GM13977 (cell line): ENCODE results near the gene CALY.

Source experiments
- DNase-seq: peaks from one replicate; pipeline ENCODE4 v3.0.0; 2012; ENCODE audit warnings: low spot score
- in situ Hi-C: fragments of 300-500 bp; cut with MboI; formaldehyde crosslinking; loops from one replicate; pipeline ENCODE4 v1.12.0; 2022; ENCODE audit warnings: low sequenced_read_pairs, low pct_unique_long_range_greater_than_20kb, mixed read lengths, inconsistent platforms; ENCODE audit not compliant: unreplicated experiment
- TF ChIP-seq, protein P1 (sequence below): IDR thresholded peaks from 2 replicates; pipeline ENCODE4 v1.5.1; 2012; ENCODE audit warnings: mild to moderate bottlenecking, control low read depth; ENCODE audit not compliant: insufficient read depth; ENCODE audit errors: extremely low read depth, missing control alignments

CALY gene

DNA sequence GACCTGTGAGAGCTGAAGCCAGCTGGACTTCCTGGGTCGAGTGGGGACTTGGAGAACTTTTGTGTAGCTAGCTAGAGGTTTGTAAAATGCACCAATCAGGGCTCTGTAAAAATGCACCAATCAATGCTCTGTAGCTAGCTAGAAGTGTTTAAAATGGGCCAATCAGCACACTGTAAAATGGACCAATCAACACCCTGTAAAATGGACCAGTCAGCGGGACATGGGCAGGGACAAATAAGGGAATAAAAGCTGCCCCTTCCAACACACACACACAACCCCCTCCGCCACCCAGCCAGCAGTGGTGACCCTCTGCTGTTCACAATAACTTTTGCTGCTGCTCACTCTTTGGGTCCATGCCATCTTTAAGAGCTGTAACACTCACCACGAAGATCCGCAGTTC, 20.8 kb downstream of the CALY start:
- in situ Hi-C loops = no loop called here
- TF ChIP-seq, protein P1, sequence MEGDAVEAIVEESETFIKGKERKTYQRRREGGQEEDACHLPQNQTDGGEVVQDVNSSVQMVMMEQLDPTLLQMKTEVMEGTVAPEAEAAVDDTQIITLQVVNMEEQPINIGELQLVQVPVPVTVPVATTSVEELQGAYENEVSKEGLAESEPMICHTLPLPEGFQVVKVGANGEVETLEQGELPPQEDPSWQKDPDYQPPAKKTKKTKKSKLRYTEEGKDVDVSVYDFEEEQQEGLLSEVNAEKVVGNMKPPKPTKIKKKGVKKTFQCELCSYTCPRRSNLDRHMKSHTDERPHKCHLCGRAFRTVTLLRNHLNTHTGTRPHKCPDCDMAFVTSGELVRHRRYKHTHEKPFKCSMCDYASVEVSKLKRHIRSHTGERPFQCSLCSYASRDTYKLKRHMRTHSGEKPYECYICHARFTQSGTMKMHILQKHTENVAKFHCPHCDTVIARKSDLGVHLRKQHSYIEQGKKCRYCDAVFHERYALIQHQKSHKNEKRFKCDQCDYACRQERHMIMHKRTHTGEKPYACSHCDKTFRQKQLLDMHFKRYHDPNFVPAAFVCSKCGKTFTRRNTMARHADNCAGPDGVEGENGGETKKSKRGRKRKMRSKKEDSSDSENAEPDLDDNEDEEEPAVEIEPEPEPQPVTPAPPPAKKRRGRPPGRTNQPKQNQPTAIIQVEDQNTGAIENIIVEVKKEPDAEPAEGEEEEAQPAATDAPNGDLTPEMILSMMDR = no peak
- no peak for DNase-seq

DNA sequence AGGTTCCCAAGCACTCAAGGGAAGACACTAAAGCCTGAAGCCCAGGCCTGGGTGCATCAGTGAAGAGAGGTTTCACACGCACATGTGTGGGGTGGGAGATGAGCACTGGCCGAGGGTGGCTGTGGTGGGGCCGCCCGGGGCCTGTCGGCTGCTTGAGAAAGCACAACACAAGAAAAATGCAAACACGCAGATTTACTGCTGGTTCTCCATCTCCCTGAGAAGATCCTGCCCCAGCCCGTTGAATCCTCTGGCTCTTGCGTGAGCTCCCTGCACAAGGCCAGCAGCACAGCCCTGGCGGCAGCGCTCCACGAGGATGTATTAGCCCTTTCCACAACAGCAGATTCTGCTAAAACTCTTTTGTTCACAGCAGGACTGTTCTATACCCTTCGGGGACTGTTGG, 21.8 kb downstream of the CALY start:
- in situ Hi-C loops = no loop called here
- TF ChIP-seq, protein P1 = no peak
- no peak for DNase-seq

DNA sequence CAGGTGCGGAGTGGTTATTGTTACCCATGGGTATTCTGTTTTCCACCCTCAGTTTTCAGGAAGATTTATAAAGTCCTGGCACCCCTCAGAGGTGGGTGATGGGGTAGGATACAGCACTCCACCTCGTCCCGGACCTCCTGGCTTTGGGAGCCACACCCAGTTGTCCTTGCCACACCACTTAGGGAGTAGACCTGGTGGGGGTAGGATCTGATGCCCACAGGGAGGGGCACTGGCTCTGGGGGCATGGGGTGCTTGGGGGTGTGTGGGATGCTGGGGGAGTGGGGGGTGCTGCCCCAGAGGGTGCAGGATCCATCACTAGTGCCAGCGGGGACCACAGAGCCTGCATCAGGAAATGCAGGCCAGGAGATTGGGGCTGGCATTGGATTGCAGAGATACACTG, 23.5 kb downstream of the CALY start:
- no peak for DNase-seq
- in situ Hi-C loops = no loop called here
- TF ChIP-seq, protein P1 = no peak

DNA sequence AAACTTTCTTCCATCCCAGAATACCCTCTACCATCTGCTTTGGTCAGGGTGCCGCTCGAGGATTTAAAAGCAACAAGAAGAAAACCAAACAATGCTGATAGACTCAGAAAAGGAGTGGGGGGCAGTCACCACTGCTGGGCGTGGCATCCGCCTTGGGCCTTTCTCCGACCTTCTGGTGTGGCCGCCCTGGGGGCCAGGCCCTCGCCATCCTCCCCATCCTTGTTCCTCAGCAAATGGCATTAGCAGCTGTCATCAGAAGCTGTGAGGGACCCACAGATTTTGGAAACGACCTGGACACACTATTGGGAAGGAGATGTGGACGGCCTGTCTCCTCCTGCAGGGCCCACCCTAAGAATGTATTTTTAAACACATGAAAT, 23.9 kb downstream of the CALY start:
- TF ChIP-seq, protein P1 = no peak
- DNase-seq = no peak
- in situ Hi-C loops = no loop called here

DNA sequence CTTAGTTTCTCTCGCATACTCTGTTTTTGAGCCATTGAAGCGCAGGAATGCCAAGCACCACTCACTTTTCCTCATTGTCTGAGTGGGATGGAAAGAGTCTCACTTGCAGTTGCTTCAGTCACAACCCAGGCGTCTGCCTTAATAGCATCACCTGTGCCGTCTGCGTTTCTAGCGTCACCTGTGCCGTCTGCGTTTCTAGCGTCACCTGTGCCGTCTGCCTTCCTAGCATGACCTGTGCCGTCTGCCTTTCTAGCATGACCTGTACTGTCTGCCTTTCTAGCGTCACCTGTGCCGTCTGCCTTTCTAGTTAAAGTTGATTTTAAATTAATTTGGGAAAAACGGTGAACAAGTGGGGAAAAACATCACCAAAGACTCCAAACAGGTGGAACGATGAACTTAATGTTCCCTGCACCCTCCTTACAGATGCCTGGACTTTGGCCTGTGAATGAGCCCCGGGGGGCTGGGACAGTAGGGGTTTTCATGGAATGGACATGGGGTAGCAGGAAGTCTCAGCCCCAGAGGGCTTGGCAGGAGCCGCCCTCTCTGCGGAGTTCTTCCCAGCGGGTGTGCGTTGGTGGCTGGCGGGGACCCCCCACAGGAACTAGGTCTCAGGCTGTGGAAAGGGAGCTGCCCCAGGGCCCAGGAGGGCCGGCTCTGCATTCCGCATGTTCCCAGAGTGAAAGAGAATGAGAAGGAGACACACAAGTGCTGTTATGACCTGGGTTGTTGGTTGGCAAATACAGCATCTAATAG, 24.5 kb downstream of the CALY start:
- in situ Hi-C loops = no loop called here
- DNase-seq = no peak
- TF ChIP-seq, protein P1 = no peak

DNA sequence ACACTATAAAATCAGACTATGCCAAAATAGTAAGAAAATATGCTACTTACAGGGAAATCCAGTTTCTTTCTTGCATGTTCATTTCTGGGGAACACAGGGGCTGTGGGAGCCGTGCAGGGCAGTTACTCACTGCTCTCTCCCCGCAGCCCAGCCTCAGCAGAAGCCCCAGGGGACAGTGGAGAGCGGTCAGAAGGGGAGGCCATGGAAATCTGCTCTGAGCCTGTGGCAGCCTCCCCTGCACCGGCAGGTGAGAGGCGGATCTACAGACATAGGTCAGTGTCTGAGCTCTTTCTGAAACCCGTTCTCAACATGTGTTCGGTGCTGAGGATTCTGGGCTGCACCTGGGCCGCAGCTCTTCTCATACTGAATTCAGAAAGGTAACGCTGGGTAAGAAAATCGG, 25.1 kb downstream of the CALY start:
- TF ChIP-seq, protein P1 = no peak
- DNase-seq = no peak
- in situ Hi-C loops = no loop called here

DNA sequence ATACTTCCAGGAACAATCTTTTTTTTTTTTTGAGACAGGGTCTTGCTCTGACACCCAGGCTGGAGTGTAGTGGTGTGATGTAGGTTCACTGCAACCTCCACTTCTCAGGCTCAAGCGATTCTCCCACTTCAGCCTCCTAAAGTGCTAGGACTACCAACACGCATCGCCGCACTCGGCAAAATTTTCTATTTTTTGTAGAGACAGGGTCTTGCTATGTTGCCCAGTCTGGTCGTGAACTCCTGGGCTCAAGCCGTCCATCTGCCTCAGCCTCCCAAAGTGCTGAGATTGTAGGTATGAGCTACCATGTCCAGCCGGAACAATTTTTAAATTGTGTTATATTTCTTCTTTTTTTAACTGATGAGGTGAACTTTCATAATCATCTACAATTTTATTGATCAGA, 25.9 kb downstream of the CALY start:
- in situ Hi-C loops = no loop called here

More for the DNA sequence above, 25.9 kb downstream of the CALY start:
- TF ChIP-seq, protein P1 = no peak
- DNase-seq = no peak
